Renal pelvis (tissue), 12 donors: Measurements from ENCODE around the gene ATP4A. TPM values are rescaled to one million over a fixed set of nuclear protein-coding genes. Genes with fewer than 3 reads are reported as not detected.
A peak's percentile ranks its signal among the peaks of the same experiment; 100 is the strongest.
"Not testable (repeated sequence)": the region's sequence is repeated elsewhere in the genome, so short reads cannot be mapped to it uniquely, and the experiment has no call there.

Experiments
- DNase-seq: peaks from one replicate; pipeline ENCODE4 v3.0.0-alpha.2; 2013
- long read RNA-seq, 16 experiments: transcript quantifications; one replicate each; lab custom pipeline, GENCODE V29; 2026
- polyA plus RNA-seq, 3 donors: library from polyadenylated mRNA; unstranded; fragments of 120-200 nt; gene quantifications; one replicate each; pipeline ENCODE4 v1.2.1, GENCODE V29; 2013; ENCODE audit not compliant: insufficient read length in 3 of 3

ATP4A gene
- polyA plus RNA-seq: under 1 TPM in 1 of 3 donors, not detected in 2; 0.03 TPM
- long read RNA-seq, donor 1: 0 reads
- long read RNA-seq, donor 2, partial matches to known transcripts: 20 of 33 reads
- long read RNA-seq, donor 2, other reads (novel, unspliced or antisense): 13 of 33 reads
- long read RNA-seq, donor 3: 0 reads
- long read RNA-seq, donor 4: 0 reads
- long read RNA-seq, donor 5: 0 reads
- long read RNA-seq, donor 6: 0 reads
- long read RNA-seq, donor 7: 0 reads
- long read RNA-seq, donor 8: 0 reads
- long read RNA-seq, donor 9: 0 reads
- long read RNA-seq, donor 10: 0 reads
- long read RNA-seq, donor 11: 0 reads
- long read RNA-seq, donor 12: 0 reads
- long read RNA-seq, donor 13: 0 reads
- long read RNA-seq, donor 14: 0 reads
- long read RNA-seq, donor 15: 0 reads
- long read RNA-seq, donor 16: 0 reads

GRCh38 chr19:35563207-35563829, at the start of gene ATP4A:
Gene ATP4A, minus strand, starts transcription at chr19:35563658. Its CDS starts 29 bp downstream, at chr19:35563629.
- DNase-seq: no peak

GRCh38 chr19:35612559-35613321, 49.3 kb upstream of the ATP4A start, which contains the start of gene HAUS5:
Gene HAUS5, plus strand, starts transcription at chr19:35612735. Its CDS starts 60 bp downstream, at chr19:35612795.
- peak; percentile 93 for DNase-seq

- DNase-seq: no peak
Observed at GRCh38 chr19:35612224-35612558, 48.7 kb upstream of the ATP4A start.

- no peak for DNase-seq
Observed at GRCh38 chr19:35609851-35610353, 46.4 kb upstream of the ATP4A start.

- no peak for DNase-seq
Observed at GRCh38 chr19:35608251-35608650, 44.8 kb upstream of the ATP4A start.

- DNase-seq: no peak
Observed at GRCh38 chr19:35607661-35608060, 44.2 kb upstream of the ATP4A start.

GRCh38 chr19:35607170-35607569, 43.7 kb upstream of the ATP4A start:
- not testable (repeated sequence) for DNase-seq

- DNase-seq: not testable (repeated sequence)
Observed at GRCh38 chr19:35604436-35604835, 41.0 kb upstream of the ATP4A start.

GRCh38 chr19:35601971-35602370, 38.5 kb upstream of the ATP4A start:
- DNase-seq: no peak

- DNase-seq: no peak
Observed at GRCh38 chr19:35596366-35596999, 33.0 kb upstream of the ATP4A start.

- no peak for DNase-seq
Observed at GRCh38 chr19:35595928-35596327, 32.5 kb upstream of the ATP4A start.

- not testable (repeated sequence) for DNase-seq
Observed at GRCh38 chr19:35595026-35595425, 31.6 kb upstream of the ATP4A start.

- peak; percentile 54 for DNase-seq
Observed at GRCh38 chr19:35592226-35592625, 28.8 kb upstream of the ATP4A start.

- DNase-seq: no peak
Observed at GRCh38 chr19:35590875-35591274, 27.4 kb upstream of the ATP4A start.

GRCh38 chr19:35587321-35587720, 23.9 kb upstream of the ATP4A start:
- no peak for DNase-seq

- DNase-seq: no peak
Observed at GRCh38 chr19:35585848-35586247, 22.4 kb upstream of the ATP4A start, which contains the start of gene PMIS2. Gene PMIS2, plus strand, starts transcription at chr19:35586173. Its CDS starts 87 bp downstream, at chr19:35586260.

- DNase-seq: no peak
Observed at GRCh38 chr19:35582760-35583159, 19.3 kb upstream of the ATP4A start.

GRCh38 chr19:35578707-35579106, 15.2 kb upstream of the ATP4A start:
- DNase-seq: no peak

- DNase-seq: no peak
Observed at GRCh38 chr19:35577918-35578317, 14.5 kb upstream of the ATP4A start.

- DNase-seq: no peak
Observed at GRCh38 chr19:35571406-35571965, 8.0 kb upstream of the ATP4A start.

- DNase-seq: no peak
Observed at GRCh38 chr19:35569281-35569781, 5.9 kb upstream of the ATP4A start.
